Activated CD4-positive, alpha-beta memory T cell treated with anti-CD3 and anti-CD28 coated beads, Interleukin-2, amount 10 ng/mL, durations not matched to agents 7 days and 5 days (primary cell): ENCODE data around the gene CELF2. TPM values are rescaled to one million over a fixed set of nuclear protein-coding genes. Genes with fewer than 3 reads are reported as not detected.
"Not testable (repeated sequence)": the region's sequence is repeated elsewhere in the genome, so short reads cannot be mapped to it uniquely, and the experiment has no call there.

Source experiments
- CTCF ChIA-PET: fragments of 350-600 bp; sonication (Branson Sonifier 250); formaldehyde crosslinking; loops from one replicate; lab custom pipeline; 2021; ENCODE audit warnings: antibody characterized with exemption, inconsistent platforms; lab: Charles Lee
- POLR2A ChIA-PET: fragments of 350-600 bp; sonication (Branson Sonifier 250); formaldehyde crosslinking; loops from one replicate; lab custom pipeline; 2021; ENCODE audit warnings: antibody characterized with exemption; lab: Charles Lee
- DNase-seq: peaks from one replicate; pipeline ENCODE4 v3.0.0-alpha.2; 2020
- H3K27ac Mint-ChIP-seq: one replicate; pipeline ENCODE4 v1.8.0; 2021; ENCODE audit warnings: mild to moderate bottlenecking, mixed read lengths
- H3K27me3 Mint-ChIP-seq: one replicate; pipeline ENCODE4 v1.8.0; 2021; ENCODE audit warnings: mixed read lengths
- H3K36me3 Mint-ChIP-seq: one replicate; pipeline ENCODE4 v1.8.0; 2021; ENCODE audit warnings: low read depth, mixed read lengths
- H3K4me1 Mint-ChIP-seq: one replicate; pipeline ENCODE4 v1.8.0; 2021; ENCODE audit warnings: mixed read lengths
- H3K4me3 Mint-ChIP-seq: one replicate; pipeline ENCODE4 v1.8.0; 2021; ENCODE audit warnings: mild to moderate bottlenecking, mixed read lengths
- H3K9me3 Mint-ChIP-seq: one replicate; pipeline ENCODE4 v1.8.0; 2021; ENCODE audit warnings: mixed read lengths
- total RNA-seq, 2 experiments: library from RNA; stranded (reverse); gene quantifications; one replicate each; pipeline ENCODE4 v1.2.3, GENCODE V29; 2021

The CELF2 gene
- total RNA-seq, 2 experiments from 2014 or later: 209 to 213 TPM

- POLR2A ChIA-PET: no interaction called here
- H3K27me3 Mint-ChIP-seq: no peaks in the 10 kb centered on the region
- H3K4me3 Mint-ChIP-seq: no peak overlapping the region
- no peak for DNase-seq
- H3K4me1 Mint-ChIP-seq: no peaks in the 10 kb centered on the region
- no peak overlapping the region for H3K27ac Mint-ChIP-seq
- no peaks in the 10 kb centered on the region for H3K9me3 Mint-ChIP-seq
- CTCF ChIA-PET: no interaction called here
- no peaks in the 10 kb centered on the region for H3K36me3 Mint-ChIP-seq
Observed at GRCh38 chr10:11359869-11360268, 342.2 kb downstream of the CELF2 start.

GRCh38 chr10:11363497-11363896 is 345.8 kb downstream of the CELF2 start:
- H3K9me3 Mint-ChIP-seq: no peaks in the 10 kb centered on the region
- DNase-seq: no peak
- no peak overlapping the region for H3K27ac Mint-ChIP-seq
- H3K4me3 Mint-ChIP-seq: no peak overlapping the region
- ChIA-PET POLR2A (no interaction called here), CTCF (no interaction called here)
- no peaks in the 10 kb centered on the region for H3K36me3 Mint-ChIP-seq
- H3K4me1 Mint-ChIP-seq: peaks cover 2% of the 10 kb centered on the region
- no peaks in the 10 kb centered on the region for H3K27me3 Mint-ChIP-seq

- no peaks in the 10 kb centered on the region for H3K27me3 Mint-ChIP-seq
- ChIA-PET CTCF (no interaction called here), POLR2A (no interaction called here)
- no peaks in the 10 kb centered on the region for H3K9me3 Mint-ChIP-seq
- H3K4me1 Mint-ChIP-seq: peaks cover 2% of the 10 kb centered on the region
- no peak overlapping the region for H3K4me3 Mint-ChIP-seq
- H3K36me3 Mint-ChIP-seq: no peaks in the 10 kb centered on the region
- DNase-seq: no peak
- no peak overlapping the region for H3K27ac Mint-ChIP-seq
Observed at GRCh38 chr10:11364241-11364640, 346.6 kb downstream of the CELF2 start.

- POLR2A ChIA-PET, H3K27ac Mint-ChIP-seq, DNase-seq, CTCF ChIA-PET, H3K27me3 Mint-ChIP-seq, H3K4me3 Mint-ChIP-seq, H3K36me3 Mint-ChIP-seq, H3K4me1 Mint-ChIP-seq, H3K9me3 Mint-ChIP-seq: not testable (repeated sequence)
Observed at GRCh38 chr10:11366889-11367288, 349.2 kb downstream of the CELF2 start.

- peaks cover 2% of the 10 kb centered on the region for H3K4me1 Mint-ChIP-seq
- no peak for DNase-seq
- H3K27ac Mint-ChIP-seq: no peak overlapping the region
- no peaks in the 10 kb centered on the region for H3K9me3 Mint-ChIP-seq
- POLR2A ChIA-PET: no interaction called here
- CTCF ChIA-PET: no interaction called here
- no peaks in the 10 kb centered on the region for H3K27me3 Mint-ChIP-seq
- H3K4me3 Mint-ChIP-seq: no peak overlapping the region
- H3K36me3 Mint-ChIP-seq: no peaks in the 10 kb centered on the region
Observed at GRCh38 chr10:11367505-11367904, 349.8 kb downstream of the CELF2 start.

GRCh38 chr10:11373717-11374171 is 356.1 kb downstream of the CELF2 start:
- Mint-ChIP-seq H3K4me1 (no peaks in the 10 kb centered on the region), H3K9me3 (no peaks in the 10 kb centered on the region), H3K36me3 (no peaks in the 10 kb centered on the region), H3K27ac (no peak overlapping the region), H3K4me3 (no peak overlapping the region), H3K27me3 (no peaks in the 10 kb centered on the region)
- ChIA-PET CTCF (no interaction called here), POLR2A (no interaction called here)
- no peak for DNase-seq

- H3K27ac Mint-ChIP-seq: no peak overlapping the region
- no peak overlapping the region for H3K4me3 Mint-ChIP-seq
- ChIA-PET POLR2A (no interaction called here), CTCF (no interaction called here)
- no peaks in the 10 kb centered on the region for H3K9me3 Mint-ChIP-seq
- no peaks in the 10 kb centered on the region for H3K27me3 Mint-ChIP-seq
- H3K36me3 Mint-ChIP-seq: no peaks in the 10 kb centered on the region
- no peak for DNase-seq
- H3K4me1 Mint-ChIP-seq: no peaks in the 10 kb centered on the region
Observed at GRCh38 chr10:11377267-11377666, 359.6 kb downstream of the CELF2 start.

- Mint-ChIP-seq H3K36me3 (no peaks in the 10 kb centered on the region), H3K4me3 (no peak overlapping the region), H3K9me3 (no peaks in the 10 kb centered on the region), H3K27ac (no peak overlapping the region), H3K4me1 (no peaks in the 10 kb centered on the region), H3K27me3 (peaks cover under 1% of the 10 kb centered on the region)
- no peak for DNase-seq
- POLR2A ChIA-PET: no interaction called here
- CTCF ChIA-PET: no interaction called here
Observed at GRCh38 chr10:11378835-11379234, 361.2 kb downstream of the CELF2 start.

- Mint-ChIP-seq H3K27ac (no peak overlapping the region), H3K9me3 (no peaks in the 10 kb centered on the region), H3K4me3 (no peak overlapping the region), H3K27me3 (peaks cover 6% of the 10 kb centered on the region), H3K4me1 (no peaks in the 10 kb centered on the region), H3K36me3 (no peaks in the 10 kb centered on the region)
- ChIA-PET POLR2A (no interaction called here), CTCF (no interaction called here)
- no peak for DNase-seq
Observed at GRCh38 chr10:11379771-11380170, 362.1 kb downstream of the CELF2 start.

- CTCF ChIA-PET: no interaction called here
- H3K27ac Mint-ChIP-seq: no peak overlapping the region
- no peak overlapping the region for H3K4me3 Mint-ChIP-seq
- no peaks in the 10 kb centered on the region for H3K36me3 Mint-ChIP-seq
- peaks cover 8% of the 10 kb centered on the region for H3K27me3 Mint-ChIP-seq
- no peaks in the 10 kb centered on the region for H3K4me1 Mint-ChIP-seq
- DNase-seq: no peak
- POLR2A ChIA-PET: no interaction called here
- H3K9me3 Mint-ChIP-seq: no peaks in the 10 kb centered on the region
Observed at GRCh38 chr10:11381023-11381422, 363.4 kb downstream of the CELF2 start.

GRCh38 chr10:11381511-11381910 is 363.8 kb downstream of the CELF2 start:
- no peaks in the 10 kb centered on the region for H3K9me3 Mint-ChIP-seq
- no peak overlapping the region for H3K4me3 Mint-ChIP-seq
- peaks cover 8% of the 10 kb centered on the region for H3K27me3 Mint-ChIP-seq
- ChIA-PET CTCF (no interaction called here), POLR2A (no interaction called here)
- no peaks in the 10 kb centered on the region for H3K4me1 Mint-ChIP-seq
- no peaks in the 10 kb centered on the region for H3K36me3 Mint-ChIP-seq
- H3K27ac Mint-ChIP-seq: no peak overlapping the region
- no peak for DNase-seq

GRCh38 chr10:11382187-11382586 is 364.5 kb downstream of the CELF2 start:
- Mint-ChIP-seq H3K4me3 (no peak overlapping the region), H3K27ac (no peak overlapping the region), H3K4me1 (no peaks in the 10 kb centered on the region), H3K9me3 (no peaks in the 10 kb centered on the region), H3K36me3 (no peaks in the 10 kb centered on the region), H3K27me3 (peaks cover 8% of the 10 kb centered on the region)
- ChIA-PET POLR2A (no interaction called here), CTCF (no interaction called here)
- DNase-seq: no peak

GRCh38 chr10:11386044-11386443 is 368.4 kb downstream of the CELF2 start:
- Mint-ChIP-seq H3K4me1 (no peaks in the 10 kb centered on the region), H3K36me3 (no peaks in the 10 kb centered on the region), H3K4me3 (no peak overlapping the region), H3K27ac (no peak overlapping the region), H3K27me3 (peaks cover 10% of the 10 kb centered on the region), H3K9me3 (no peaks in the 10 kb centered on the region)
- DNase-seq: no peak
- CTCF ChIA-PET: no interaction called here
- POLR2A ChIA-PET: no interaction called here
